Fibroblast of lung (primary cell): ENCODE data around the gene RASL11B.

Source experiments
- EZH2 ChIP-seq: IDR thresholded peaks from 2 replicates; pipeline ENCODE4 v1.5.1; 2012; ENCODE audit warnings: low read length, control low read depth, mild to moderate bottlenecking; ENCODE audit errors: missing control alignments
- TF ChIP-seq, protein P1 (sequence below), 2 donors: IDR thresholded peaks in 1 of 2; conservative IDR thresholded peaks in 1 of 2; 1 replicate in 1 of 2; 2 replicates in 1 of 2; pipeline ENCODE4 v1.5.1; 2011 to 2012; ENCODE audit warnings: low read length in 2 of 2, control low read depth in 1 of 2, inconsistent platforms in 1 of 2, low read depth in 1 of 2, mild to moderate bottlenecking in 1 of 2

GRCh38 chr4:52822972-52823701, 39.0 kb upstream of the RASL11B start:
- no peak for TF ChIP-seq EZH2
- TF ChIP-seq, protein P1, sequence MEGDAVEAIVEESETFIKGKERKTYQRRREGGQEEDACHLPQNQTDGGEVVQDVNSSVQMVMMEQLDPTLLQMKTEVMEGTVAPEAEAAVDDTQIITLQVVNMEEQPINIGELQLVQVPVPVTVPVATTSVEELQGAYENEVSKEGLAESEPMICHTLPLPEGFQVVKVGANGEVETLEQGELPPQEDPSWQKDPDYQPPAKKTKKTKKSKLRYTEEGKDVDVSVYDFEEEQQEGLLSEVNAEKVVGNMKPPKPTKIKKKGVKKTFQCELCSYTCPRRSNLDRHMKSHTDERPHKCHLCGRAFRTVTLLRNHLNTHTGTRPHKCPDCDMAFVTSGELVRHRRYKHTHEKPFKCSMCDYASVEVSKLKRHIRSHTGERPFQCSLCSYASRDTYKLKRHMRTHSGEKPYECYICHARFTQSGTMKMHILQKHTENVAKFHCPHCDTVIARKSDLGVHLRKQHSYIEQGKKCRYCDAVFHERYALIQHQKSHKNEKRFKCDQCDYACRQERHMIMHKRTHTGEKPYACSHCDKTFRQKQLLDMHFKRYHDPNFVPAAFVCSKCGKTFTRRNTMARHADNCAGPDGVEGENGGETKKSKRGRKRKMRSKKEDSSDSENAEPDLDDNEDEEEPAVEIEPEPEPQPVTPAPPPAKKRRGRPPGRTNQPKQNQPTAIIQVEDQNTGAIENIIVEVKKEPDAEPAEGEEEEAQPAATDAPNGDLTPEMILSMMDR (conservative IDR thresholded peaks at IDR 0.05 in 1 of 2, IDR thresholded peaks at IDR 0.05 in 1 of 2; ENCODE audit: low read depth in 1 of 2, low read length in 2 of 2) = no peak
